Osteocyte (in vitro differentiated cells): ENCODE results near the gene RAB40A. TPM values are rescaled to one million over a fixed set of nuclear protein-coding genes. Genes with fewer than 3 reads are reported as not detected.

Source experiments
- DNase-seq: peaks from one replicate; pipeline ENCODE4 v3.0.0; 2021; ENCODE audit warnings: mixed read lengths; ENCODE audit not compliant: unreplicated experiment; ENCODE audit errors: extremely low spot score
- H3K27ac Mint-ChIP-seq: one replicate; pipeline ENCODE4 v1.8.0; 2021; ENCODE audit warnings: mild to moderate bottlenecking, mixed read lengths; ENCODE audit not compliant: unreplicated experiment
- H3K27me3 Mint-ChIP-seq: one replicate; pipeline ENCODE4 v1.8.0; 2021; ENCODE audit warnings: mixed read lengths; ENCODE audit not compliant: unreplicated experiment
- H3K36me3 Mint-ChIP-seq: one replicate; pipeline ENCODE4 v1.8.0; 2021; ENCODE audit warnings: mixed read lengths; ENCODE audit not compliant: unreplicated experiment
- H3K4me1 Mint-ChIP-seq: one replicate; pipeline ENCODE4 v1.8.0; 2021; ENCODE audit warnings: mixed read lengths; ENCODE audit not compliant: unreplicated experiment
- H3K4me3 Mint-ChIP-seq: one replicate; pipeline ENCODE4 v1.8.0; 2021; ENCODE audit warnings: mild to moderate bottlenecking, moderate library complexity, mixed read lengths; ENCODE audit not compliant: unreplicated experiment
- H3K9me3 Mint-ChIP-seq: one replicate; pipeline ENCODE4 v1.8.0; 2021; ENCODE audit warnings: mixed read lengths; ENCODE audit not compliant: unreplicated experiment
- total RNA-seq: library from RNA; stranded (reverse); gene quantifications from 2 replicates; pipeline ENCODE4 v1.2.1, GENCODE V29; 2021
- TF ChIP-seq, protein P1 (sequence below): fragments of 200-600 bp; sonication (generic); IDR thresholded peaks from 2 replicates; pipeline ENCODE4 v1.5.0; 2021; ENCODE audit warnings: antibody characterized with exemption, mild to moderate bottlenecking, moderate library complexity

Gene RAB40A
- total RNA-seq, 1 donor from 2014 or later = 0.24 TPM

DNA sequence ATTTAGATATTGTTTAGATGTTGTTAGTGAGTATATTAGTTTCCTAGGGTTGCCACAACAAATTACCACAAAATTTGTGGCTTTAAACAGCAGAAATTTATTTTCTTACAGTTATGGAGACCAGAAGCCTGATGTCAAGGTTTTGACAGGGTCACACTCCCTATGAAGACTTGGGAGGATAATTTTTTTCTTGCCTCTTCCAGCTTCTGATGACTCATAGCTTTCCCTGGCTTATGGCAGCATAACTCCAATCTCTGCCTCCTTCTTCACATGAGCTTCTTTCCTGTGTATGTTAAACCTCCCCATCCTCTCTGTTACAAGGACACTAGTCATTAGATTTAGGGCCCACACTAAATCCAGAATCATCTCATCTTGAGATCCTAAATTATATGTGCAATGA lies 20.9 kb upstream of the RAB40A start:
- H3K27ac Mint-ChIP-seq = no peak overlapping the region
- no peak overlapping the region for H3K4me3 Mint-ChIP-seq
- TF ChIP-seq, protein P1, sequence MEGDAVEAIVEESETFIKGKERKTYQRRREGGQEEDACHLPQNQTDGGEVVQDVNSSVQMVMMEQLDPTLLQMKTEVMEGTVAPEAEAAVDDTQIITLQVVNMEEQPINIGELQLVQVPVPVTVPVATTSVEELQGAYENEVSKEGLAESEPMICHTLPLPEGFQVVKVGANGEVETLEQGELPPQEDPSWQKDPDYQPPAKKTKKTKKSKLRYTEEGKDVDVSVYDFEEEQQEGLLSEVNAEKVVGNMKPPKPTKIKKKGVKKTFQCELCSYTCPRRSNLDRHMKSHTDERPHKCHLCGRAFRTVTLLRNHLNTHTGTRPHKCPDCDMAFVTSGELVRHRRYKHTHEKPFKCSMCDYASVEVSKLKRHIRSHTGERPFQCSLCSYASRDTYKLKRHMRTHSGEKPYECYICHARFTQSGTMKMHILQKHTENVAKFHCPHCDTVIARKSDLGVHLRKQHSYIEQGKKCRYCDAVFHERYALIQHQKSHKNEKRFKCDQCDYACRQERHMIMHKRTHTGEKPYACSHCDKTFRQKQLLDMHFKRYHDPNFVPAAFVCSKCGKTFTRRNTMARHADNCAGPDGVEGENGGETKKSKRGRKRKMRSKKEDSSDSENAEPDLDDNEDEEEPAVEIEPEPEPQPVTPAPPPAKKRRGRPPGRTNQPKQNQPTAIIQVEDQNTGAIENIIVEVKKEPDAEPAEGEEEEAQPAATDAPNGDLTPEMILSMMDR = no peak
- no peak for DNase-seq
- H3K36me3 Mint-ChIP-seq = no peaks in the 10 kb centered on the region
- H3K9me3 Mint-ChIP-seq = no peaks in the 10 kb centered on the region
- H3K4me1 Mint-ChIP-seq = peaks cover 23% of the 10 kb centered on the region
- H3K27me3 Mint-ChIP-seq = no peaks in the 10 kb centered on the region

DNA sequence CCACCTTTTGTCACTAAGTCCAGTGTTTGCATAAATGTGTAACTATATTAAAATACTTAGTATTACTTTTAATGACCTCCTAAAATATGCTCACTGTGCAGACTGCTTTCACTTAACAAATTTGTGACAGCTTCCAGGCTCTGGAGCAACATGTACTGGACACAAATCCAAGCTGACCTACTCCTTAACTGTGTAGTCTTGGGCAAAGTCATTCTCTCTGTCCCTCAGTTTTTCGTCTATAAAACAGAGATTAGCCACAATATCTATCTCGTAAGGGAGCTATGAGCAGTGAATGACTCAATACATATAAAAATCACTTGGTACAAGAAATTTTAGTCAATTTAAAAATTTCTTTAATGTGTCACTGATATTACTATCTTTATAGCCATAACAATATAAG lies 20.4 kb upstream of the RAB40A start:
- TF ChIP-seq, protein P1 = no peak
- no peak for DNase-seq
- Mint-ChIP-seq H3K36me3 (no peaks in the 10 kb centered on the region), H3K4me3 (no peak overlapping the region), H3K4me1 (peaks cover 23% of the 10 kb centered on the region), H3K27ac (no peak overlapping the region), H3K27me3 (no peaks in the 10 kb centered on the region), H3K9me3 (no peaks in the 10 kb centered on the region)

DNA sequence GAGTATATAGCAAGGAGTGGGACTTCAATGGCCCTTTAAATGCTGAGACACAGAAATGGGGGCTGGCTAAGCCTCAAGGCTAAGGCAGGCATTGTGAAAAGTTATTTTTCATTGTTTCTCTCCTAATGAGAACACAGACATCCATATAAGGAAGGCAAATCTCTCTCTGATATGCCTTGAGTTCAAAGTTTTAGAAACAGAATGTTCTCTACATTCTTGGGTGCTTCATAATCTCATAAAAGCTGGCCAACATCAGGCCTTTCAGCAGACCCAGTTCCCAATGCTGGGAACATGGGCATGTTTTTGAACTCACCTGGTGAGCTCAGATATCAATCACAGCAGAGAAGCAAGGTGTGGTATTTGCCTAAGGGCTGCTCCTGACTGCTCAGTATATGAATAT lies 19.4 kb upstream of the RAB40A start:
- Mint-ChIP-seq H3K27me3 (no peaks in the 10 kb centered on the region), H3K9me3 (no peaks in the 10 kb centered on the region), H3K27ac (no peak overlapping the region), H3K36me3 (no peaks in the 10 kb centered on the region), H3K4me3 (no peak overlapping the region), H3K4me1 (peaks cover 24% of the 10 kb centered on the region)
- DNase-seq = no peak
- TF ChIP-seq, protein P1 = no peak

DNA sequence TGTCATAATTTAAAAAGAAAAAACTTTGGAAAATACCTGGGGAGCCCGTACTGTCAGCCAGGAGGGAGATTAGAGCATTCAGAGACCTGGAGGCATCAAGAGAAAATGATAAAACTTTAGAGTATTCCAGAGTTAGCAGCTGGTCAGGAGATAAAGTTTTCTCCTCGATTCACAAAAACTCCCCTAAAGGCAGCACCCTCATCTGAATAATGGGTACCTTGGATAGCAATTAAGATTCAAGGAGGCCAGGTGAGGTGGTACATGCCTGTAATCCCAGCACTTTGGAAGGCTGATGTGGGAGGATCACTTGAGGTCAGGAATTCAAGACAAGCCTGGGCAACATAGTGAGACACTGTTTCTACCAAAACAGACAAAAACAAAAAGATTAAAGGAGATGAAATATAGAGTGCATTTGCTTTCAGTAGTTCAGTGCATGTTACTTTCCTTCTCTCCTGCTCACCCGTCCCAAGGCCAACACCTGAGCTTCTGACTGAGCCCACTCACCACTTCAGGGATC lies 18.6 kb upstream of the RAB40A start:
- Mint-ChIP-seq H3K36me3 (no peaks in the 10 kb centered on the region), H3K4me1 (peaks cover 30% of the 10 kb centered on the region), H3K9me3 (no peaks in the 10 kb centered on the region), H3K27me3 (no peaks in the 10 kb centered on the region), H3K4me3 (no peak overlapping the region), H3K27ac (no peak overlapping the region)
- DNase-seq = no peak
- TF ChIP-seq, protein P1 = no peak

DNA sequence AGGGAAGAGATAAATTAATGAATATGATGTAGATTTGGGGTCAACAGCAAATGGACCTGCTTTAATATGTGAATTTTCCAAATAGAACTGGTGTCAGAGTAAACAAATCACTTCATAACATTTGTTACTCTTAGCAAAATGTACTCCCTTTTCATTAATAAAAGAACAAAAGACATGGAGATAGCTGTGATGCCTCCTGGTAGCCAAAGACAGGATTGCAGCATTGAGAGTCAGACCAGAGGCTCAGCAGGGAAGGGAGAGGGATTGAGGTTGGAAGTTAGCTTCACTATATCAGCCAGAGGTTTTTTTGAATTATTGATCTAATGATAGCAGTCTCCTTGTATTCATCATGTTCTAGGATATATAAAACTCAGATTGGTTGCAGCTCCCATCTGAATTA lies 17.4 kb upstream of the RAB40A start:
- H3K27ac Mint-ChIP-seq = no peak overlapping the region
- TF ChIP-seq, protein P1 = no peak
- H3K4me3 Mint-ChIP-seq = no peak overlapping the region
- DNase-seq = no peak
- no peaks in the 10 kb centered on the region for H3K27me3 Mint-ChIP-seq
- H3K4me1 Mint-ChIP-seq = peaks cover 34% of the 10 kb centered on the region
- H3K36me3 Mint-ChIP-seq = no peaks in the 10 kb centered on the region
- no peaks in the 10 kb centered on the region for H3K9me3 Mint-ChIP-seq
